Thyroid gland (tissue), 4 donors: Measurements from ENCODE around the gene MYO18B. TPM values are rescaled to one million over a fixed set of nuclear protein-coding genes. Genes with fewer than 3 reads are reported as not detected.

ENCODE experiments used
- DNase-seq, 2 donors: peaks; one replicate each; pipeline ENCODE4 v3.0.0-alpha.2; 2019
- H3K27ac ChIP-seq, 3 donors: fragments of 200-600 bp; sonication (generic); 1 replicate in 2 of 3; 2 replicates in 1 of 3; pipeline ENCODE4 v1.5.1; 2016 to 2019; ENCODE audit warnings: mild to moderate bottlenecking in 1 of 3, moderate library complexity in 1 of 3
- H3K27me3 ChIP-seq: fragments of 200-600 bp; sonication (generic); one replicate; pipeline ENCODE4 v1.5.1; 2019
- H3K36me3 ChIP-seq, 2 donors: fragments of 200-600 bp; sonication (generic); one replicate each; pipeline ENCODE4 v1.5.1; 2016 to 2019
- H3K4me1 ChIP-seq, 2 donors: fragments of 200-600 bp; sonication (generic); one replicate each; pipeline ENCODE4 v1.5.1; 2017 to 2019
- H3K4me3 ChIP-seq, 3 donors: fragments of 200-600 bp; sonication (generic); replicated peaks in 1 of 3; 1 replicate in 2 of 3; 2 replicates in 1 of 3; pipeline ENCODE4 v1.5.1; 2016; ENCODE audit warnings: mild to moderate bottlenecking in 1 of 3
- H3K9me3 ChIP-seq: fragments of 200-600 bp; sonication (generic); one replicate; pipeline ENCODE4 v1.5.1; 2017
- CTCF ChIP-seq, 6 experiments: fragments of 200-600 bp in 3 of 6; fragments of 450-650 bp in 3 of 6; sonication (generic) in 3 of 6; IDR thresholded peaks; one replicate each; pipeline ENCODE4 v1.5.1; 2016 to 2019; ENCODE audit warnings: antibody characterized with exemption in 6 of 6, mild to moderate bottlenecking in 2 of 6, inconsistent platforms in 1 of 6, moderate library complexity in 1 of 6
- POLR2A ChIP-seq, 2 donors: fragments of 450-650 bp; IDR thresholded peaks; one replicate each; pipeline ENCODE4 v1.6.1; 2017; ENCODE audit warnings: antibody characterized with exemption in 2 of 2, mild to moderate bottlenecking in 2 of 2, moderate library complexity in 1 of 2
- WGBS, 2 donors: methylation state at CpG; one replicate each; pipeline ENCODE4 v1.1.5; 2017; 5-methylcytosine and 5-hydroxymethylcytosine counted together
- intact Hi-C: fragments of 100-400 bp; cut with DNase I; formaldehyde crosslinking; loops from one replicate; pipeline ENCODE4 v1.15.1; 2023
- total RNA-seq, 4 donors: library from RNA; depleted of rRNA; stranded (reverse); fragments of >200 nt; gene quantifications; one replicate each; pipeline ENCODE4 v1.2.3, GENCODE V29; 2016

The MYO18B gene
- total RNA-seq, 4 donors from 2014 or later, result 0.33 TPM; not detected in 3

GRCh38 chr22:25930083-25930482, 188.1 kb downstream of the MYO18B start:
- Histone ChIP-seq H3K27ac (no peak overlapping the region), H3K36me3 (no peaks in the 10 kb centered on the region), H3K4me1 (no peaks in the 10 kb centered on the region), H3K9me3 (no peaks in the 10 kb centered on the region), H3K27me3 (no peaks in the 10 kb centered on the region), H3K4me3 (no peak overlapping the region)
- intact Hi-C loops, result no loop called here
- no peak for DNase-seq
- WGBS, 2 donors, result 60 to 66% methylated on average over 4 of the region's 4 CpGs
- TF ChIP-seq CTCF (IDR thresholded peaks at IDR 0.05), result no peak
- TF ChIP-seq POLR2A (IDR thresholded peaks at IDR 0.05), result no peak

GRCh38 chr22:25930788-25931310, 188.9 kb downstream of the MYO18B start:
- no peaks in the 10 kb centered on the region for H3K4me1 ChIP-seq
- H3K36me3 ChIP-seq, result no peaks in the 10 kb centered on the region
- TF ChIP-seq CTCF (IDR thresholded peaks at IDR 0.05), result no peak
- no peak for TF ChIP-seq POLR2A (IDR thresholded peaks at IDR 0.05)
- H3K27me3 ChIP-seq, result no peaks in the 10 kb centered on the region
- no peak overlapping the region for H3K4me3 ChIP-seq
- DNase-seq, result no peak
- intact Hi-C loops, result no loop called here
- H3K27ac ChIP-seq, result no peak overlapping the region
- no peaks in the 10 kb centered on the region for H3K9me3 ChIP-seq
- 50 to 53% methylated on average over 6 to 7 of the region's 7 CpGs for WGBS, 2 donors

- DNase-seq, result no peak
- Histone ChIP-seq H3K4me3 (no peak overlapping the region), H3K9me3 (no peaks in the 10 kb centered on the region), H3K27me3 (no peaks in the 10 kb centered on the region), H3K36me3 (no peaks in the 10 kb centered on the region), H3K27ac (no peak overlapping the region), H3K4me1 (no peaks in the 10 kb centered on the region)
- intact Hi-C loops, result no loop called here
- TF ChIP-seq POLR2A (IDR thresholded peaks at IDR 0.05) (no peak), CTCF (IDR thresholded peaks at IDR 0.05) (no peak)
- 89 to 90% methylated on average over 3 of the region's 3 CpGs for WGBS, 2 donors
These were observed 191.3 kb downstream of the MYO18B start for GRCh38 chr22:25933158-25933788.

- Histone ChIP-seq H3K27ac (no peak overlapping the region), H3K27me3 (no peaks in the 10 kb centered on the region), H3K4me3 (no peak overlapping the region), H3K4me1 (no peaks in the 10 kb centered on the region), H3K9me3 (no peaks in the 10 kb centered on the region), H3K36me3 (no peaks in the 10 kb centered on the region)
- 50 to 61% methylated on average over 6 to 7 of the region's 7 CpGs for WGBS, 2 donors
- DNase-seq, result no peak
- no peak for TF ChIP-seq POLR2A (IDR thresholded peaks at IDR 0.05)
- no peak for TF ChIP-seq CTCF (IDR thresholded peaks at IDR 0.05)
- intact Hi-C loops, result no loop called here
These were observed 193.5 kb downstream of the MYO18B start for GRCh38 chr22:25935266-25936058.

- TF ChIP-seq POLR2A (IDR thresholded peaks at IDR 0.05), result no peak
- Histone ChIP-seq H3K36me3 (no peaks in the 10 kb centered on the region), H3K4me3 (no peak overlapping the region), H3K27ac (no peak overlapping the region), H3K4me1 (no peaks in the 10 kb centered on the region), H3K9me3 (no peaks in the 10 kb centered on the region), H3K27me3 (no peaks in the 10 kb centered on the region)
- intact Hi-C loops, result no loop called here
- 87 to 90% methylated on average over 1 of the region's 1 CpG for WGBS, 2 donors
- DNase-seq, result no peak
These were observed 196.2 kb downstream of the MYO18B start for GRCh38 chr22:25938151-25938550.
